T follicular helper cell (primary cell): Measurements from ENCODE around the gene SMIM36.
"Not testable (repeated sequence)": the region's sequence is repeated elsewhere in the genome, so short reads cannot be mapped to it uniquely, and the experiment has no call there.

Experiments
- DNase-seq: peaks from one replicate; pipeline ENCODE4 v3.0.0-alpha.2; 2020; ENCODE audit warnings: low read depth
- total RNA-seq, 2 experiments: gene quantifications; one replicate each; lab custom pipeline; 2026; lab: John Stamatoyannopoulos, UW

SMIM36 gene
- 0 reads per million in 2 experiments for total RNA-seq

GRCh38 chr17:55510986-55511721 is at the start of gene SMIM36:
SMIM36 (minus strand) TSS chr17:55511452.
- no peak for DNase-seq

DNA sequence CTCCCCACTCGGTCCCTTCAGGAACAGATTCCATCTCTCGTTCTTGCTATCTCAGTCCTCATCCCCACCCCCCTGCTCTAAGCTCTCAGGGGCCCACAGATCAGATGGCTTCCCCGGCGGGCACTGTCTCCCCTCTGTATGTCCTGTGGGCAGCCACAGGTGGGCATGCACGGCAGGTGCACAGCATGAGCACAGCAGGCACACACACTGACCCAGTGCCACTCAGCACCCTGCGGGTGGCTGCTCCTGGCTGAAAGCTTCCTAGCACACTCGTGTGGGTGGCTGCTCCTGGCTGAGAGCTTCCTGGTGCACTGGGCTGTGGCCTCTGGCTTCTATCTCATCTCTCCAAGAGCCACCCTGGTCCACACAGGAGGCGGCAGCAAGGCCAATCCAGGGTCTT is 44.5 kb upstream of the SMIM36 start:
- no peak for DNase-seq

DNA sequence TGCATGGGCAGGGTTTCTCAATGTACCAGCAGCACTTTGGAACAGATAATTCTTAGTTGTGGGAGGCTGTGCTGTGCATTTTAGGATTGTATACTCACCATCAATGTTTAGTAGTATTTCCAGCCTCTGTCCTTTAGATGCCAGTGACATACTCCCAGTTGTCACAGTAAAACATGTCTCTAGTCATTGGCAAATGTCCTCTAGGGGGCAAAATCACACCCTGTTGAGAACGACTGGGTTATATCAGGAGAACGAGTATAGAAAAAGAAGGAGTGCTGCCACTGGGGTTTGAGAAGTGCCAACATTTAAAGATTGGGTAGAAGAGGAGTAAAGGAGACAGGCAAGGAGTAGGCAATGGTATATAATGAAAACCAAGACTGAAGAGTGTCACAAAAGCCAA is 37.9 kb upstream of the SMIM36 start:
- DNase-seq, result no peak

DNA sequence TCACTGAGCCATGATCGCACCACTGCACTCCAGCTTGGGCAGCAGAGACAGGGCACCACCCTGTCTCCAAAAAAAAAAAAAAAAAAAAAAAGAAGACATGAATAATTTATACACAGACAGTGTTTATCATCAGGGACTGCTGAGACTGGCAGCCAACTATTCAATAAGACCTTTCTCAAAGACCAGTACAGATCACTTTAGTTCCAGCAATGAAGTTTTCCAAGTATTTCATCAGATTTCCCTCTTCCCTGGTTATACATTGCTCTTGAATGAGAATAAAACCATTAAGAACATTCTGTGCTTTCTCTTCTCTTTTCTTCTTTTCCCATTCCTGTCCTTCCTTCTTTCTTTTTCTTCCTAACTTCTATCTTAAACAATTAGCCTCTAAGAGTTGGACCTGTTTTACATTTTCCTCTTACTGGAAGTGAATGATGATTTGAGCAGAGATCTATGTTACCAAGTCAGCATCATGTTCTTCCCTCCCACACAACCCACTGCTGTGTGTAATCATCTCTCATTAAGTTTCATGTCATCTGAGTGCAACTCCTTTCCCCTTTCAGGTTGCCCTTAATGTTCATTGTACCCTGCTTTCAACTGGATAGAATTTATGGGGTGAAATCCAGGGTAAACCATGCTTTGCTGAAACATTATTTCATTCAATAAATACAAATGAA is 35.9 kb upstream of the SMIM36 start:
- no peak for DNase-seq

DNA sequence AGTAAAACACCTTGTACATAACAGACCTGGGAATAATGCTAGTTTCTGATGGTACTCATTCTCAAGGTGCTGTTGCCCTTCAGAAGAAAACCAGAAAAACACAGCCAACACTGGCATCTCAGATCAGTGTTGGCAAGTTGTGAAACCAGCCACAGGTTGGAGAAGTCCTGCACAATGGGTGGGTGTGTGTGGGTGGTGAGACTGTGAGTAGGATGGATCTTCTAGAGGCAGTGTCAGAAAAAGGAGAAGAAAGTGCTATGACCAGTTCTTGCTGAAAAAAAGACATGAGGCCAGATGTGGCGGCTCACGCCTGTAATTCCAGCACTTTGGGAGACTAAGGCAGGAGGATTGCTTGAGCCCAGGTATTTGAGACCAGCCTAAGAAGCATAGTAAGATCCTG is 35.2 kb upstream of the SMIM36 start:
- no peak for DNase-seq

GRCh38 chr17:55545806-55546205 is 34.6 kb upstream of the SMIM36 start:
- no peak for DNase-seq

- DNase-seq, result no peak
Measured at GRCh38 chr17:55543709-55544108, 32.5 kb upstream of the SMIM36 start.

DNA sequence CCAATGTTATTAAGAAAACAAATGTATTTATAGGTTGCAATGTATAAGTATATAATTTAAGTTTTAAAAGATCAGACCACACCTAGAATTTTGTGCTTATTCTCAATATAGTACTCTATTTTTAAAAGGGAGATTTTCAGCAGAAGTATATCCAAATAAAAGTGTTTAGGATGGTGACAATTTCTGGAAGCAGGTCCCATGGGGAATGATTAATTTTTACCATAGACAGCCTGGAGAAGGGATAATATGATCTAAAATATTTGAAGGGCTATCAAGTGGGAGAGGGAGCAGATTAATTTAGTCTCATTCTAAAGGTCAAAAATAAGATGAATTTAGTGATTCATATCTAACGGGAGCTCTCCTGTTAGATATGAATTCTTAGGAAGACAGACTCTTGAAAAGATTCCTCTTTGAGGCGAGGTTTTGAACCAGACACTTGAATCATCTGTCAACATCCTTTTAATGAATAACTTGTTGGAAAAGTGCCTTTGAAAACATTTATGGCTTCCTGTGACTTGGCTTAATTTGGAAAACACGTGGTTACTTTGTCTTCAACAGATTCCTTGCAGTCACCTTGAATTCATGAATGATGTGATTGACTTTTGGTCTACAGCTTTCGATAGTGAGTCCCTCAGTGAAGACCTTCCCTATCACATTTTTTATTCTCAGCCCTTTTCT is 29.3 kb upstream of the SMIM36 start:
- no peak for DNase-seq

GRCh38 chr17:55536205-55536604 is 25.0 kb upstream of the SMIM36 start:
- DNase-seq, result no peak

- DNase-seq, result no peak
Measured at GRCh38 chr17:55533608-55534007, 22.4 kb upstream of the SMIM36 start.

- DNase-seq, result no peak
Measured at GRCh38 chr17:55532670-55533069, 21.4 kb upstream of the SMIM36 start.

DNA sequence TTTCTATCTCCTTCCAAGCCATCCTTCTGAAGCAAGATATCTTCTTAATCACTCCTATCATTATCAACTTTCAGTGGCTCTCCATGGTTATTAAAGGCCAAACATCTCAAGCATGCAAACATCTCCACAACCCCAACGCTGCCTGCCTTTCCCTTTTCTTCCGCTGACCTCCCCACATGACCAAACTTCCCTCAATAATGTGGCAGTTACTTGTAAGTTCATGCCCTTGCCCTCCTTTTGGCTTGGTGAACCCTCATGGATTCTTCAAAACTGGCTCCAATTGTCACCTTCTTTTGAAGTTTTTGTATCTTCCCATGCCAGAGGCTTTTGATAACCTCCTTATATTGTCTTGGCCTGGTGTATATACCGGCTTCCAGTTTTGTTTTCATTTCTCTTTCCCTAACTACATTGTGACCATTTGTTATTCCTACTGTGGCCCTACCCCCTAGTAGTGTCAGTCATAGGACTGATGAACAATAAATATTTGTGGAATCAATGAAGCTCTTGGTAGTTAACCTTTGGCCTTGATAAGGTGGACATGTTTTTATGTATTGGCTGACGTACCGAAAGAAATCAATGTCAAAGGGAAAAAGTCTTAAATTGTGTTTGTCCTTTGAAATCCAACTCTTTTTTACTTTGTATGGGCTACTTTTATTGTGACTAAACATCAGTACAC is 19.9 kb upstream of the SMIM36 start:
- no peak for DNase-seq

- DNase-seq, result no peak
Measured at GRCh38 chr17:55530064-55530463, 18.8 kb upstream of the SMIM36 start.

GRCh38 chr17:55527540-55528118 is 16.4 kb upstream of the SMIM36 start:
- DNase-seq, result no peak

DNA sequence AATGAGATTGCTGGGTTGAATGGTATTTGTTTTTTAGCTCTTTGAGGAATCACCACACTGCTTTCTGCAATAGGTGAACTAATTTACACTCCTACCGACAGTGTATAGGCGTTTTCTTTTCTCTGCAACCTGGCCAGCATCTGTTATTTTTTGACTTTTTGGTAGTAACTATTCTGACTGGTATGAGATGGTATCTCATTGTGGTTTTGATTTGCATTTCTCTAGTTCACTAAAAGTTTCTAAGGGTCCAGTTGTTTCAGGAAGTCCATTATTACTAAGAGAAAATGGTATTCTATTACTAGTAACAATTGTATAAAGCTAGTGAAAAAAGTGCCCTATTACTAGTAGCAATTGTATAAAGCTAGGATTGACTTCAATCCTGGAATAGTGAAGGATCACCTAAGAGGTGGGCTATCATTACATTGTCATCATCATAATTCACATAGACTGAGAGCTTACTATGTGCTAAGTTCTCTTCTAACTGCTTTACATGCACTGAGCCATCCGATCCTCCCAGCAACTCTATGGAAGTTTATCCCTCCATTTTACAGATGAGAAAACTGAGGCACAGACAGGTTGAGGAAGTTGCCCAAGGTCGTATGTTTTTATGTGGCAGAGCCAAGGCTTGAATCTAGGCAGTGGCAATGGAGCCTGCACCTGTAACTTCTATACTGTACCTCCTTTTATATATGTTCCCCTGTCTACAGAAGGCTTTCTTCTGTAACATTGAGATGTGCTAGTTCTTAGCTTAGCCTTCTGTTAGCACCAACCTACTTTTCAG is 13.4 kb upstream of the SMIM36 start:
- no peak for DNase-seq

- not testable (repeated sequence) for DNase-seq
Measured at GRCh38 chr17:55523032-55523431, 11.8 kb upstream of the SMIM36 start.

DNA sequence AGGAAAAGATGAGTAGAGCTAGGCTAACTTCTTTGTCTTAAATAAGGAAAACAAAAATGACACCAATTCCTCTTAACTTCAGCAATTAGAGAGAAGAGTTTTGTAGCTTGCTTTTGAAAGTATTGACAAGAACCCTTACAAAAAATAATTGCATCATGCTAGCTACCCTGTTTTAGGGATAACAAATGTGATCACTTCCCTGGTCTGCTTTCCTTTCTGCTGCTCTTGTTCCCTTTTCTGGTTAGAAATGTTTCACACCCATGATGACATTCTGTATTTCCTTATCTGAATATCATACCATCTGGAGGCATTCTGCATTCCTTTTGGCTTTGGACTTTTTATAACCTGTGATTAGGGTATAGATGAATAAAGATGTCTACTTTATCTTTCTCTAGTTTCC is 9.9 kb upstream of the SMIM36 start:
- no peak for DNase-seq

DNA sequence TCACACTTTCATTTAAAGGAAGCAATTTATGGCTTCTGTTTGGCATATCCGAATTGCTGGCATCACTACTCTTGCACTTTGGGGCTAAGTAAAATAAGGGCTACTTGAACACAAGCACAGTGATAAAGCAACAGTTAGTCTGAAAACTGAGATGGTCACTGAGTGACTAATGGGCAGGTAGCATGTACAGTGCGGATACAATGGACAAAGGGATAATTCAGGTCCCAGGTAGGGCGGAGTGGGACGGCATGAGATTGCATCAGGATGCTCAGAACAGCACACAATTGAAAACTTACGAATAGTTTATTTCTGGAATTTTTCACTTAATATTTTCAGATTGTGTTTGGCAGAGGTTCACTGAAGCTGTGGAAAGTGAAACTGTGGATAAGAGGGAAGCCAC is 9.2 kb upstream of the SMIM36 start:
- no peak for DNase-seq

GRCh38 chr17:55518510-55518909 is 7.3 kb upstream of the SMIM36 start:
- DNase-seq, result no peak

- peak; percentile 50 for DNase-seq
Measured at GRCh38 chr17:55513885-55514590, 2.8 kb upstream of the SMIM36 start.

DNA sequence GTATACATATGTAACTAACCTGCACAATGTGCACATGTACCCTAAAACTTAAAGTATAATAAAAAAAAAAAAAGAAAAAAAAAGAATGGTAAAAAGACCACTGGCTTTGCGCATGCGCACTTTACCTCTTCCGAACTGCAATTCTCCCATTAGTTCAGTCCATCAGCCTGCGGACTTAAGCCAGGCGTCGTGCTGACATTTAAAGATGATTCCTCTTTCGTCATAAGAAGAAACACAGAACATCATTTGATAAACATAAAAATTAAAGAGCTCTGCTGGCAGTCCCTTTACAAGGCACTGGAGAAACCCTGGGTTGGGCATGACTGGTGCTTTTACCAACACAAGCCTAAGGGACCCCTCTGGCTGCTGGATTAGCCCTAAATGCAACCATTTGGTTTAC is 3.6 kb downstream of the SMIM36 start:
- DNase-seq, result not testable (repeated sequence)
